Fibroblast of pulmonary artery (primary cell): ENCODE results near the gene FITM1.

Source experiments
- DNase-seq: peaks from one replicate; pipeline ENCODE4 v3.0.0-alpha.2; 2010; ENCODE audit warnings: low read depth
- H3K4me3 ChIP-seq: replicated peaks from 2 replicates; pipeline ENCODE4 v1.5.1; 2011; ENCODE audit warnings: low read depth, mild to moderate bottlenecking, control low read depth, low read length, moderate library complexity
- CTCF ChIP-seq: IDR thresholded peaks from 2 replicates; pipeline ENCODE4 v1.5.1; 2011; ENCODE audit warnings: mild to moderate bottlenecking, control low read depth, low read length, inconsistent platforms; ENCODE audit errors: missing control alignments

FITM1 gene

GRCh38 chr14:24146978-24147760 lies 16.7 kb downstream of the FITM1 start, which contains the start of gene RNF31:
Gene RNF31 (plus strand): TSS chr14:24147498. CDS start chr14:24147699, 201 bp downstream.
- no peak for TF ChIP-seq CTCF
- DNase-seq: peak; percentile 99
- peak within 1 kb of the TSS; percentile 90 for H3K4me3 ChIP-seq

- DNase-seq: no peak
- peak overlapping the region; percentile 90 for H3K4me3 ChIP-seq
Measured at GRCh38 chr14:24147761-24148428, 17.4 kb downstream of the FITM1 start.

GRCh38 chr14:24149302-24149969 lies 19.0 kb downstream of the FITM1 start:
- no peak for TF ChIP-seq CTCF
- H3K4me3 ChIP-seq: no peak overlapping the region
- DNase-seq: no peak

More at GRCh38 chr14:24147761-24148428, 17.4 kb downstream of the FITM1 start:
- no peak for TF ChIP-seq CTCF

GRCh38 chr14:24150061-24150460 lies 19.6 kb downstream of the FITM1 start:
- no peak overlapping the region for H3K4me3 ChIP-seq
- no peak for TF ChIP-seq CTCF
- no peak for DNase-seq

- H3K4me3 ChIP-seq: no peak overlapping the region
- TF ChIP-seq CTCF: no peak
- DNase-seq: no peak
Measured at GRCh38 chr14:24150567-24150966, 20.1 kb downstream of the FITM1 start.

GRCh38 chr14:24150993-24151392 lies 20.5 kb downstream of the FITM1 start:
- H3K4me3 ChIP-seq: no peak overlapping the region
- no peak for TF ChIP-seq CTCF
- DNase-seq: no peak
